HCT116 (cell line): Measurements from ENCODE around the gene OR1N2. TPM values are rescaled to one million over a fixed set of nuclear protein-coding genes. Genes with fewer than 3 reads are reported as not detected.

ENCODE experiments used
- ATAC-seq: fragments of 200-7000 bp; cut with Tn5 transposase; 2 replicates; pipeline ENCODE4 v1.9.1; 2020; ENCODE audit warnings: mild to moderate bottlenecking, moderate library complexity
- BruUV-seq: library from RNA; stranded (reverse); fragments of 400-500 nt; replicated peaks from 2 replicates; lab custom pipeline; 2021; lab: Mats Ljungman, UMichigan
- CTCF ChIA-PET: fragments of 300-600 bp; sonication (Branson Sonifier 250); formaldehyde crosslinking; loops from one replicate; lab custom pipeline; 2021; ENCODE audit warnings: antibody characterized with exemption; lab: Charles Lee
- POLR2A ChIA-PET: fragments of 300-600, 350-600 bp; sonication (Branson Sonifier 250); formaldehyde crosslinking; loops from one replicate; lab custom pipeline; 2021; ENCODE audit warnings: antibody characterized with exemption; lab: Charles Lee
- RAD21 ChIA-PET, 2 experiments: fragments of 300-600 bp; sonication (Branson Sonifier 250); formaldehyde crosslinking; loops; one replicate each; lab custom pipeline; 2023; ENCODE audit warnings: low total read pairs in 2 of 2; ENCODE audit not compliant: uncharacterized antibody in 2 of 2, unreplicated experiment in 2 of 2, low non-redundant PET in 1 of 2; lab: Charles Lee
- DNase-seq: peaks from one replicate; pipeline ENCODE4 v3.0.0-alpha.2; 2010; ENCODE audit warnings: low read depth, low spot score
- H2AFZ ChIP-seq: fragments of 200-600 bp; shearing (Covaris generic), sonication (generic); 2 replicates; pipeline ENCODE4 v1.6.1; 2017; ENCODE audit warnings: low read depth, mixed run types, mixed read lengths, antibody characterized with exemption, low read length; ENCODE audit not compliant: poor library complexity, severe bottlenecking
- H3K27ac ChIP-seq: 2 replicates; pipeline ENCODE4 v1.5.1; 2012; ENCODE audit warnings: low read depth, low read length
- H3K27me3 ChIP-seq: fragments of 200-600 bp; sonication (generic); 2 replicates; pipeline ENCODE4 v1.6.1; 2016; ENCODE audit warnings: mixed run types, low read length, mixed read lengths; ENCODE audit not compliant: insufficient read depth
- H3K36me3 ChIP-seq, 2 experiments: fragments of 200-500 bp in 1 of 2; fragments of 200-600 bp in 1 of 2; sonication (Bioruptor generic) in 1 of 2; sonication (generic) in 1 of 2; 2 replicates each; pipeline versions ENCODE4 v1.5.1 to v1.6.1; 2014 to 2016; ENCODE audit warnings: low read length in 2 of 2, inconsistent platforms in 1 of 2, mixed read lengths in 1 of 2, mixed run types in 1 of 2; ENCODE audit not compliant: insufficient read depth in 2 of 2, control insufficient read depth in 1 of 2
- H3K4me1 ChIP-seq, 2 experiments: fragments of 200-600 bp in 1 of 2; sonication (generic) in 1 of 2; 2 replicates each; pipeline versions ENCODE4 v1.5.1 to v1.6.1; 2012 to 2017; ENCODE audit warnings: low read length in 2 of 2, inconsistent platforms in 1 of 2, mild to moderate bottlenecking in 1 of 2, mixed read lengths in 1 of 2, mixed run types in 1 of 2, moderate library complexity in 1 of 2; ENCODE audit not compliant: insufficient read depth in 2 of 2, control insufficient read depth in 1 of 2
- H3K4me2 ChIP-seq: fragments of 200-600 bp; sonication (generic); 2 replicates; pipeline ENCODE4 v1.6.1; 2017; ENCODE audit warnings: mixed run types, low read length, mixed read lengths
- H3K4me3 ChIP-seq, 2 experiments: fragments of 200-600 bp in 1 of 2; sonication (generic) in 1 of 2; replicated peaks in 1 of 2; 2 replicates each; pipeline ENCODE4 v1.5.1; 2011 to 2016; ENCODE audit warnings: low read length in 2 of 2, control low read depth in 1 of 2, low read depth in 1 of 2, mild to moderate bottlenecking in 1 of 2, mixed read lengths in 1 of 2, mixed run types in 1 of 2
- H3K79me2 ChIP-seq: fragments of 200-600 bp; sonication (generic); 2 replicates; pipeline ENCODE4 v1.6.1; 2017; ENCODE audit warnings: mild to moderate bottlenecking, mixed run types, low read length, moderate library complexity, mixed read lengths; ENCODE audit not compliant: insufficient read depth
- H3K9ac ChIP-seq: fragments of 200-600 bp; sonication (generic); 2 replicates; pipeline ENCODE4 v1.6.1; 2016; ENCODE audit warnings: low read length, mixed read lengths
- H3K9me2 ChIP-seq: fragments of 200-600 bp; sonication (generic), shearing (Covaris generic); 2 replicates; pipeline ENCODE4 v1.6.1; 2017; ENCODE audit warnings: mixed run types, mild to moderate bottlenecking, moderate library complexity; ENCODE audit not compliant: insufficient read depth
- H3K9me3 ChIP-seq, 2 experiments: fragments of 200-500 bp in 1 of 2; fragments of 200-600 bp in 1 of 2; sonication (Bioruptor generic) in 1 of 2; sonication (generic) in 1 of 2; 2 replicates each; pipeline ENCODE4 v1.6.1; 2014 to 2017; ENCODE audit warnings: low read length in 2 of 2, mixed read lengths in 2 of 2, inconsistent platforms in 1 of 2, low read depth in 1 of 2, mild to moderate bottlenecking in 1 of 2, mixed run types in 1 of 2, moderate library complexity in 1 of 2; ENCODE audit not compliant: control insufficient read depth in 1 of 2, insufficient read depth in 1 of 2
- H4K20me1 ChIP-seq: fragments of 200-600 bp; sonication (generic), shearing (Covaris generic); 2 replicates; pipeline ENCODE4 v1.6.1; 2017; ENCODE audit warnings: mixed run types, mild to moderate bottlenecking, moderate library complexity; ENCODE audit not compliant: insufficient read depth
- ATF3 ChIP-seq: IDR thresholded peaks from 2 replicates; pipeline ENCODE4 v1.6.1; 2012
- CBX3 ChIP-seq: IDR thresholded peaks from 2 replicates; pipeline ENCODE4 v1.6.1; 2012; ENCODE audit warnings: low read depth
- CEBPB ChIP-seq: IDR thresholded peaks from 2 replicates; pipeline ENCODE4 v1.6.1; 2012; ENCODE audit warnings: low read depth
- EGR1 ChIP-seq: IDR thresholded peaks from 2 replicates; pipeline ENCODE4 v1.6.1; 2012; ENCODE audit warnings: low read depth
- FOSL1 ChIP-seq: IDR thresholded peaks from 2 replicates; pipeline ENCODE4 v1.6.1; 2012; ENCODE audit warnings: low read depth
- JUND ChIP-seq: IDR thresholded peaks from 2 replicates; pipeline ENCODE4 v1.6.1; 2012
- POLR2AphosphoS5 ChIP-seq: IDR thresholded peaks from 2 replicates; pipeline ENCODE4 v1.6.1; 2011; ENCODE audit warnings: mild to moderate bottlenecking, low read depth, low read length, moderate library complexity
- REST ChIP-seq: IDR thresholded peaks from 2 replicates; pipeline ENCODE4 v1.6.1; 2012; ENCODE audit warnings: low read depth
- SIN3A ChIP-seq: IDR thresholded peaks from 2 replicates; pipeline ENCODE4 v1.6.1; 2012; ENCODE audit warnings: low read depth
- TCF7L2 ChIP-seq: IDR thresholded peaks from 2 replicates; pipeline ENCODE4 v1.7.0; 2011; ENCODE audit warnings: borderline replicate concordance, inconsistent platforms; ENCODE audit not compliant: insufficient read depth, insufficient read length; ENCODE audit errors: extremely low read depth
- YY1 ChIP-seq: IDR thresholded peaks from 2 replicates; pipeline ENCODE4 v1.6.1; 2011; ENCODE audit warnings: low read length, low read depth, moderate library complexity, mild to moderate bottlenecking; ENCODE audit not compliant: insufficient replicate concordance; ENCODE audit errors: extremely low read depth
- ZFX ChIP-seq: fragments of 450-650 bp; IDR thresholded peaks from 2 replicates; pipeline ENCODE4 v1.6.1; 2017
- ZNF274 ChIP-seq: fragments of 200-500 bp; sonication (Bioruptor generic); IDR thresholded peaks from 2 replicates; pipeline ENCODE4 v1.6.1; 2014; ENCODE audit warnings: mild to moderate bottlenecking, low read depth, low read length, inconsistent platforms
- intact Hi-C: fragments of 100-400 bp; cut with micrococcal nuclease; formaldehyde crosslinking; loops from 2 replicates; pipeline ENCODE4 v1.10.0; 2022
- total RNA-seq: library from RNA; stranded (reverse); gene quantifications from one replicate; pipeline ENCODE4 v1.2.1, GENCODE V29; 2021; ENCODE audit not compliant: unreplicated experiment

Gene OR1N2
- total RNA-seq, 1 experiment from 2014 or later: not detected

GRCh38 chr9:122518841-122519240 lies 34.1 kb upstream of the OR1N2 start, which contains the start of gene OR1J4:
TSS of gene OR1J4 (plus strand) at chr9:122519141. CDS start at chr9:122519141, 0 bp downstream.
- Histone ChIP-seq H3K9me2 (no peaks in the 10 kb centered on the region), H3K4me3 (no peak within 1 kb of the TSS), H3K36me3 (no peaks in the 10 kb centered on the region), H4K20me1 (no peaks in the 10 kb centered on the region), H3K9ac (no peak within 1 kb of the TSS), H3K4me1 (no peaks in the 10 kb centered on the region), H3K27ac (no peak within 1 kb of the TSS), H2AFZ (no peak within 1 kb of the TSS), H3K9me3 (no peaks in the 10 kb centered on the region), H3K4me2 (no peak within 1 kb of the TSS), H3K27me3 (peaks cover 61% of the 10 kb centered on the region)
- no TSS peak for BruUV-seq
- no peak for DNase-seq
- intact Hi-C loops: no loop called here
- ChIA-PET CTCF (no interaction called here), POLR2A (no interaction called here), RAD21 (no interaction called here)
- no peak for ATAC-seq
- no peak for TF ChIP-seq REST
- TF ChIP-seq EGR1: no peak
- no peak for TF ChIP-seq ATF3
- TF ChIP-seq, all 23 proteins: peak for 0
- no peaks in the 10 kb centered on the region for H3K79me2 ChIP-seq

- Histone ChIP-seq H3K4me2 (no peak overlapping the region), H3K9ac (no peak overlapping the region), H3K36me3 (no peaks in the 10 kb centered on the region), H2AFZ (no peak overlapping the region), H3K9me3 (no peaks in the 10 kb centered on the region), H3K27ac (no peak overlapping the region), H3K4me1 (no peaks in the 10 kb centered on the region), H3K27me3 (peaks cover 58% of the 10 kb centered on the region), H3K9me2 (no peaks in the 10 kb centered on the region), H3K79me2 (no peaks in the 10 kb centered on the region), H4K20me1 (no peaks in the 10 kb centered on the region), H3K4me3 (no peak overlapping the region)
- RAD21 ChIA-PET: no interaction called here
- ATAC-seq: no peak
- BruUV-seq: no TSS peak
- POLR2A ChIA-PET: no interaction called here
- no peak for DNase-seq
- CTCF ChIA-PET: no interaction called here
- intact Hi-C loops: no loop called here
- TF ChIP-seq JUND (no peak), POLR2AphosphoS5 (no peak), ATF3 (no peak), REST (no peak), ZFX (no peak), CBX3 (no peak), YY1 (no peak), ZNF274 (no peak), FOSL1 (no peak), TCF7L2 (no peak), CEBPB (no peak), SIN3A (no peak)
Measured at GRCh38 chr9:122519376-122519775, 33.5 kb upstream of the OR1N2 start.
